UCSD-AML1 (cell line): ENCODE results near the gene SLC6A6.

Experiments
- DNase-seq: peaks from one replicate; lab custom pipeline; 2025; ENCODE audit not compliant: unreplicated experiment; lab: John Stamatoyannopoulos, UW

The SLC6A6 gene

GRCh38 chr3:14517601-14518431 is 115.4 kb downstream of the SLC6A6 start:
- DNase-seq, result no peak

- no peak for DNase-seq
Measured at GRCh38 chr3:14518432-14518802, 116.0 kb downstream of the SLC6A6 start.

- no peak for DNase-seq
Measured at GRCh38 chr3:14518893-14519292, 116.5 kb downstream of the SLC6A6 start.

GRCh38 chr3:14519406-14519805 is 117.0 kb downstream of the SLC6A6 start:
- no peak for DNase-seq

GRCh38 chr3:14520149-14520548 is 117.7 kb downstream of the SLC6A6 start:
- no peak for DNase-seq

GRCh38 chr3:14520967-14521366 is 118.6 kb downstream of the SLC6A6 start:
- DNase-seq, result no peak

- no peak for DNase-seq
Measured at GRCh38 chr3:14521611-14522010, 119.2 kb downstream of the SLC6A6 start.

- DNase-seq, result no peak
Measured at GRCh38 chr3:14522129-14522691, 119.8 kb downstream of the SLC6A6 start.

GRCh38 chr3:14522768-14523167 is 120.4 kb downstream of the SLC6A6 start:
- DNase-seq, result no peak

GRCh38 chr3:14523792-14524191 is 121.4 kb downstream of the SLC6A6 start:
- DNase-seq, result no peak

- DNase-seq, result no peak
Measured at GRCh38 chr3:14524311-14524711, 121.9 kb downstream of the SLC6A6 start.

- no peak for DNase-seq
Measured at GRCh38 chr3:14524920-14525660, 122.7 kb downstream of the SLC6A6 start.

- no peak for DNase-seq
Measured at GRCh38 chr3:14525685-14526631, 123.6 kb downstream of the SLC6A6 start.

- DNase-seq, result no peak
Measured at GRCh38 chr3:14528081-14528480, 125.7 kb downstream of the SLC6A6 start.

GRCh38 chr3:14531856-14532395 is 129.5 kb downstream of the SLC6A6 start:
- DNase-seq, result no peak

GRCh38 chr3:14532691-14533456 is 130.5 kb downstream of the SLC6A6 start:
- no peak for DNase-seq

- DNase-seq, result no peak
Measured at GRCh38 chr3:14533457-14533958, 131.1 kb downstream of the SLC6A6 start.

- no peak for DNase-seq
Measured at GRCh38 chr3:14534516-14535191, 132.2 kb downstream of the SLC6A6 start.

GRCh38 chr3:14535616-14536015 is 133.2 kb downstream of the SLC6A6 start:
- no peak for DNase-seq
